GM13976 (cell line): ENCODE data around the gene BMERB1.
"Not testable (repeated sequence)": the region's sequence is repeated elsewhere in the genome, so short reads cannot be mapped to it uniquely, and the experiment has no call there.

ENCODE experiments used
- DNase-seq: peaks from one replicate; pipeline ENCODE4 v3.0.0; 2012; ENCODE audit warnings: low spot score
- in situ Hi-C: fragments of 300-500 bp; cut with MboI; formaldehyde crosslinking; loops from one replicate; pipeline ENCODE4 v1.12.0; 2022; ENCODE audit warnings: low sequenced_read_pairs, mixed read lengths, inconsistent platforms; ENCODE audit not compliant: unreplicated experiment
- TF ChIP-seq, protein P1 (sequence below): IDR thresholded peaks from 2 replicates; pipeline ENCODE4 v1.5.1; 2012; ENCODE audit warnings: borderline replicate concordance, mild to moderate bottlenecking; ENCODE audit not compliant: insufficient read depth; ENCODE audit errors: extremely low read depth, missing control alignments, control extremely low read depth

BMERB1 gene

DNA sequence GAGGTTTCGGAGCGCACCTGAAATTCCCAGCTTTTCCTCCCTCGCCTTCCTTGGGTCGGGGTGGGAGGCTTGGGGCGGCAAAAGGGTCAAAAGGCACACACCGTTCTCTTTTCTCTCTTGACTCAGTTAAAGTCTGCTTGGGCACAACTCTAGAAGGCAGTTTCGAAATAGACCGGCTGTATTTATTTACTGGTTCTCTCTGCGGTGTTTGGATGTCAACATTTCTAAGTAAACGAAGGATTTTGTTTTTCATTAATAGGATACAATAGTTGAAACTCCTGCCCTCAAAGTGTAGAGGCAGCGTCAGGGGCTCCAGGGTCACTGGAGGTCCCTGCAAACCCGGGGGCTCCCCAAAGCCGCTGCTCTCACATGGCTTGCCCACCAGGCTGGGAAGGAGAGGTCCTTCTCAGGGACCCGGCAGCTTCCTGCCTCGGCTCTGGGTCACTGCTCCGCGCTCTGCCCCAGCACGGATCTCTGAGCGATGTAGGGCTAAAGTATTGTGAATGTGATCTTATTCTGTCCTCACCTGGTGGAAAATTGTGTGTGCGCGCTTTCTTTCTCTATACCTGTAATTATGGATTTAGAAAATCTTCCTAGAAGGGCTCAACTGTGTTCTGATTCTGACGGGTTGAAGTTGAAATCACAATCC is 952 bp downstream of the BMERB1 start:
- in situ Hi-C loops = no loop called here
- no peak for DNase-seq
- TF ChIP-seq, protein P1, sequence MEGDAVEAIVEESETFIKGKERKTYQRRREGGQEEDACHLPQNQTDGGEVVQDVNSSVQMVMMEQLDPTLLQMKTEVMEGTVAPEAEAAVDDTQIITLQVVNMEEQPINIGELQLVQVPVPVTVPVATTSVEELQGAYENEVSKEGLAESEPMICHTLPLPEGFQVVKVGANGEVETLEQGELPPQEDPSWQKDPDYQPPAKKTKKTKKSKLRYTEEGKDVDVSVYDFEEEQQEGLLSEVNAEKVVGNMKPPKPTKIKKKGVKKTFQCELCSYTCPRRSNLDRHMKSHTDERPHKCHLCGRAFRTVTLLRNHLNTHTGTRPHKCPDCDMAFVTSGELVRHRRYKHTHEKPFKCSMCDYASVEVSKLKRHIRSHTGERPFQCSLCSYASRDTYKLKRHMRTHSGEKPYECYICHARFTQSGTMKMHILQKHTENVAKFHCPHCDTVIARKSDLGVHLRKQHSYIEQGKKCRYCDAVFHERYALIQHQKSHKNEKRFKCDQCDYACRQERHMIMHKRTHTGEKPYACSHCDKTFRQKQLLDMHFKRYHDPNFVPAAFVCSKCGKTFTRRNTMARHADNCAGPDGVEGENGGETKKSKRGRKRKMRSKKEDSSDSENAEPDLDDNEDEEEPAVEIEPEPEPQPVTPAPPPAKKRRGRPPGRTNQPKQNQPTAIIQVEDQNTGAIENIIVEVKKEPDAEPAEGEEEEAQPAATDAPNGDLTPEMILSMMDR = no peak

DNA sequence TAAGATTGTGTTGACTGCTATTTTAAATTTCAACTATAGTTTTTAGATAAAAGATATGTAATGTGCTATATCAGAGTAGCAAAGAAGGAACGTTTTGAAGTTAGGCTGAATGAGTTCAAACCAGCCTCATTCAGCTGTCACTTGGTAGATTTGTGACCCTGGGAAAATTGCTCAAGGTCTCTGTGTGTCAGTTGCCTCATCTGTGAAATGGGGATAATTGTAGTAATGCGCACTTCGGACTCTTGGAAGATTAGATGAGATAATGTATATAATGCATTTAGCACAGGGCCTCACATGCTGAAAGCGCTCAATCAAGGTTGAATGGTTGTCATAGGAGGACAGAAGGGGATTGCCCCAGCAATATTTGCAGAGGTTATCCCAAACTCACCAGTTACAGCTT is 4.7 kb downstream of the BMERB1 start:
- TF ChIP-seq, protein P1 = no peak
- in situ Hi-C loops = no loop called here

DNA sequence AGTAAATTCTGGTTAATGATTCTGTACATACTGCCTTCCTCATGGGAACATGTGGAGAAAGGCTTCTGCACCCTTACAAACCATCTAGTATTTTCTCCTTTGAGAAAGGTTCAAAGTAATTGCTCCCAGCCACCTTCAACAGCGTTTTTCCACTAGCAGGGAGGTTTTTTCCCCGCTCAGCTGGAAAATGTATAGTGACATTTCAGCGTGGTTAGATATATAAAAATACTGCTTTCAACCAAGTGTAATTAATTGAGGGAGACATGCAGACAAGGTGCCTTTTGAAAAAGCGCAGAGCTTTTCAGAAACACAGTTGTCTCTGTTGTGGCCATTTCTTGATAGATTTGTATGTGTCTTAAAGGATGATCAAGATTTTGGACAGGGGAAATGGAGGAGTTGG is 5.1 kb downstream of the BMERB1 start:
- TF ChIP-seq, protein P1 = no peak
- DNase-seq = no peak
- in situ Hi-C loops = no loop called here

More for the DNA sequence above, 4.7 kb downstream of the BMERB1 start:
- no peak for DNase-seq

DNA sequence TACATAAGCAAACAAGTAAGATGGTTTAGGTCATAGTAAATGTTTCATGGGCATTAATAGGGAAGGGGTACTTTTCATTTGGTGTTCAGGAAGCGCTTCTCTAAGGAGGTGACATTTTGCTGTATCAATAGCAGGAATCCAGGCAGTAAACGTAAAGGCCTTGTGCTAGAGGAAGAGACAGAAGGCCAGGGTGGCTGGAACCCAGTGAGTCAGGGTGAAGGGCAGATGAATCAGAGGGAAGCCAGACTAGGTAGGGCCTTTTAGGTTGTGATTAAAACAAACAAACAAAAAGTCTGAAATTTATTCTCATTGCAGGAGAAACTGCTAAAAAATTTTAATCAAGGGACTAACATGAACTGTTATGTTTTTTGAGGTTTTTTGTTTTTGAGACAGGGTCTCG is 6.5 kb downstream of the BMERB1 start:
- DNase-seq = no peak
- in situ Hi-C loops = no loop called here
- TF ChIP-seq, protein P1 = no peak

DNA sequence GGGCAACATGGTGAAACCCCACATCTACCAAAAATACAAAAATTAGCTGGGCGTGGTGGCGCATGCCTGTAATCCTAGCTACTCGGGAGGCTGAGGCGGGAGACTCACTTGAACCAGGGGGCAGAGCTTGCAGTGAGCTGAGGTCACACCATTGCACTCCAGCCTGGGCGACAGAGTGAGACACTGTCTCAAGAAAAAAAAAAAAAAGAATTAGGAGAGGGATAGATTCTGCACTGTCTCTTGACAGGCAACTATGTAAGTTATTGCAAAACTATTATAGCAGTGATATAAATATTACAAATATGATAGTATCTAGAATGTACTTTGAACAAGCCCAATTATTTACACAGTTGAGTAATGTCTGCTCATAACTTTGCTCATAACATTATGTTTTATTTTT is 7.8 kb downstream of the BMERB1 start:
- DNase-seq, in situ Hi-C loops: not testable (repeated sequence)

DNA sequence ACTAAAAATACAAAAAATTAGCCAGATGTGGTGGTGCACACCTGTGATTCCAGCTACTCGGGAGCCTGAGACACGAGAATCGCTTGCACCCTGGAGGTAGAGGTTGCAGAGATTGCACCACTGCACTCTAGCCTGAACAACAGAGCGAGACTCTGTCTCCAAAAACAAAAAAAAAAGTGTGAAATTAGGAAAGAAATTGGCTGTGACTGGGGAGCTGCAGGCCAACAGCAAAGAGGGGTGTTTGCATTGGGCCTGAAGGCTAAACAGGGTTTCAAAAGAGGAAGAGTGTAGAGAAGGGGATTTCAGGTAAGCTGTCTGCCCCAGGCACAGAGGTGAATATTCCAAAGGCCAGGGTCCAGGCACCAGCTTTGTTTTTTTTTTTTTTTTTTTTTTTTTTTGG is 9.4 kb downstream of the BMERB1 start:
- in situ Hi-C loops = no loop called here
- no peak for DNase-seq
- TF ChIP-seq, protein P1 = no peak

DNA sequence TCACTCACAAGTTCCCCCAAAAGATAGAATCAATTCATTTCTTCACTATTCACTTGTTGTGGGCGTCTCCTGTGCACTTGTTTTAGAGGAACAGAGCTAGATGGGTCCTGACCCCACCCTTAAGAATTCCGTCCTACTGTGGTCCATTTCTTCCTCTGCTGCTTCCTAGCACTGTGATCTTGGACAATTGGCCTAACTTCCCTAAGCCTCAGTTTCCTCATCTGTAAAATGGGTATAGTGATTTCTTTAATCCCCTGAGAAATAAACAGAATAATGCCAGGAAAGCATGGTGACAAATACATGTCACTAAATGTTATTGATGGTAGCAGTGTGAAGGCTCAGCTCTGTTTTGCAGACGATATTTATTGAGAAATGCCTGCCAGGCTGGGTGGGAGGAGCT is 9.9 kb downstream of the BMERB1 start:
- DNase-seq = no peak
- in situ Hi-C loops = no loop called here
- TF ChIP-seq, protein P1 = no peak
